Measurements from ENCODE around the gene SMARCD1.
A peak's percentile ranks its signal among the peaks of the same experiment; 100 is the strongest.

The SMARCD1 gene

DNA sequence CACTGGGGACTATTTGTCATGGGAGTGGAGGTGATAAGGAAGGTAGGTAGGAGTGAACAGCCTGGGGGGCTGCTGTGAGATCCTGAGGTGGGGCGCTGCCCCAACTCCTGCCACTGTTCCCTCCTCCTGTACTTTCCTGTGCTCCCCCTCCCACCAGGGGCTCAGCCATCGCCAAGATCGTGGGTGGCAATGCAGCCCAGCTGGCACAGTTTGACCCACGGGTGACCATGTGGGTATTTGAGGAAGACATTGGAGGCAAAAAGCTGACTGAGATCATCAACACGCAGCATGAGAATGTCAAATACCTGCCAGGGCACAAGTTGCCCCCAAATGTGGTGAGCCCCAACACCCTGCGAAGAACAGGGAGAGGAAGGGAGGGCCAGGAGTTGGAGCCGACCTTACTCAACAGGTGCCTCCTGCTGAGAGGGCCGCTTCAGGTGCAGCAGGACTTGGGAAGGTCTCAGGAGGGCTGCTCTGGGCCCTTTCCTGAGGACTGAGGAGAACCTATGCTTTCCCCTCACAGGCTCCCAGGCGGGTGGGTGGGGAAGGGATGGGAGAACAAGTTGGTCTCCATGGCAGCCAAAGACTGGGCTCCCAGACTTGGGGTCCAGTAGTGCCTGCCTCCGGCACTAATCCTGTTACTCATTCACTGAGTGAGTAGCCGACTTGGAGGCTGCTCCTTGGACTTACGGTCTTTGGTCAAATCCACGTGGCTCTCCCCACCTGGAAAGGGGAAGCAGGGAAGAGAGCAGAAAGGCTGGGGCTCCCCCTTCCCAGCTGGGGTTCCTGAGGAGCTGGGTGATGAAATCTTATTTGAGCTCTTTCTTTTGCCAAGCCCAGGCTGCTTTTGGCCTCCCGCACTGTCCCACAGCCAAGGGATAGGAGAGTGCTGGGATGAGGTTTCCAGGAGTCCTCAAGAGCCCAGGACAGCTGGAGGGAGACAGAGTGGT lies 19.6 kb downstream of the SMARCD1 start:
- no peak for DNase-seq (ENCODE audit: low spot score)

DNA sequence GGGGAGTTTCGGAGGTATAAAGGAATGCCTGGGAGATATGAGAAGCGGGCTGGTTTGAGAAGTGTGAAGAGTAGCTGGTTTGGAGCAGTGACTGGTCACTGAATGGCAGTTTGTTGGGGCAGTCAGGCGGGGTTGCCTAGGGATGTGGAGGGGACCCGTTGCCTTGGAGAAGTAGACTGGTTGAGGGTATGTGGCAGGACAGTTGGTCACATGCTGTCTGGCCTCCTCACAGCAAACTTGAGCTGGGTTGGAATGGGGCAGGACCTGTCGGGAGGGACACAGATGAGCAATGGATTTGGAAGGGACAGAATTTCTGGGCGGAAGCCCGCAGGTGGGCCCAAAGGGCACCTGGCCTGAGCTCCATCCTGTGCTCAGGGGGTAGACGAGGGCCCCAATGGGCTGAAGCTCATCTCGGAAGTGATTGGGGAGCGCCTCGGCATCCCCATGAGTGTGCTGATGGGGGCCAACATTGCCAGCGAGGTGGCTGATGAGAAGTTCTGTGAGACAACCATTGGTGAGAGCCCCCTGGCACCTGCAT lies 20.8 kb downstream of the SMARCD1 start:
- DNase-seq (ENCODE audit: low spot score), result no peak

DNA sequence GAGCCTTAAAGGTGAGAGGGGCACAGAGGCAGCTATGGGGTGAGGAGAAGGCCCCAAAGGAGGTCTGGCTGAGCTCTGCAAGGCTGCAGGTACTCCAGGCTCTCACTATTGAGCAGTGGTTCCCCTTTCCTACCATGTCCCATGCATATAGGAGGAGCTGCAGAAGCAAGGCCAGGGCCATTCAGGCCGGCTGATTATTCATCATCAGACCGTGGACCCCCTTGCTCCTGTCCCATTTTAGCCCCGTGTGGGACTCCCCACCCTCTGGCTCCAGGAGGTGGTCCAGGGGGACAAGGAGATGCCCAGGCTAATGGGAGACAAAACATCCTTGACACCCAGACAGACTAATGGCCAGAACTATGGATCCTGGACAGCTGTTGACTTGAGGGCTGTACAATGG lies 21.8 kb downstream of the SMARCD1 start:
- DNase-seq (ENCODE audit: low spot score), result no peak

DNA sequence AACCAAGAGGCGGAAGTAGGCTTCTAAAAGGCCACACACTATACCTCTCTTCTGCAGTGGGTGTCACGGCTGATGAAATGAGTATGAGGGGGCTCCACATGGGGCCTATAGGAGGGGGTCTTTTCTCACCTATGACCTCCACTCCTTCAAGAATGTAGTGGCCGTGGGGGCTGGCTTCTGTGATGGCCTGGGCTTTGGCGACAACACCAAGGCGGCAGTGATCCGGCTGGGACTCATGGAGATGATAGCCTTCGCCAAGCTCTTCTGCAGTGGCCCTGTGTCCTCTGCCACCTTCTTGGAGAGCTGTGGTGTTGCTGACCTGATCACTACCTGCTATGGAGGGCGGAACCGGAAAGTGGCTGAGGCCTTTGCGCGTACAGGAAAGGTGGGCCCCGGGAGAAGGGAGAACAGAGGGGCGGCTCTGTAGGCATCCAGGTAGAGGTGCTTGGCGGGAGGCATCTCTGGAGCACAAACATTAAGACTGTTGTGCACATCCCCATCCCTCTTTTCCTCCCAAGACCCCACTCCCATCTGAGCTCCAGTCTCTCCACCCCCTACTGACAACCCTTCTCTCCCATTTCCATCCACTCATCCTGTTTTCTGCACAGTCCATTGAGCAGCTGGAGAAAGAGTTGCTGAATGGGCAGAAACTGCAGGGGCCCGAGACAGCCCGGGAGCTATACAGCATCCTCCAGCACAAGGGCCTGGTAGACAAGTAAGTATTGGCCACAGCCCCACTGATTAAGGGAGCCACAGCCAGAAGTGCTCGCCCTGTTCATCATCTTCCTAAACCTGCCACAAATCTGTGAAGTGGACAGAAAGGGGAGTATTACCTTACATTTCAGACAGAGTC lies 22.5 kb downstream of the SMARCD1 start:
- no peak for DNase-seq (ENCODE audit: low spot score)

DNA sequence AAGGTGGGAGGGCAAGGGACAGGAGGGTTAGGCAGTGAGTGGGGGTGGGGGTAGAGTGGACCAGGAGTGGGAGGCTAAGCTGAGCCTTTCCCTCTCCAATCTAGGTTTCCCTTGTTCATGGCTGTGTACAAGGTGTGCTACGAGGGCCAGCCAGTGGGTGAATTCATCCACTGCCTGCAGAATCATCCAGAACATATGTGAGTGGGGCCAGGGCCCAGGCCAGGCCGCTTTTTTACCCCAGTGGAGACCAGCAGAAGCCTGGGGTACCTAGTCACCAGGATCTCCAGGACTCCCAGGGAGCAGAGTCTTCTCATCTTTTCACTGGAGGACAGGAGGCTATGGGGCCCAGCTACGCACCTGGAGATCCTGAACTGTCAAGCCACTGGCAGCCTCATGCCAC lies 24.2 kb downstream of the SMARCD1 start:
- DNase-seq (ENCODE audit: low spot score), result no peak

DNA sequence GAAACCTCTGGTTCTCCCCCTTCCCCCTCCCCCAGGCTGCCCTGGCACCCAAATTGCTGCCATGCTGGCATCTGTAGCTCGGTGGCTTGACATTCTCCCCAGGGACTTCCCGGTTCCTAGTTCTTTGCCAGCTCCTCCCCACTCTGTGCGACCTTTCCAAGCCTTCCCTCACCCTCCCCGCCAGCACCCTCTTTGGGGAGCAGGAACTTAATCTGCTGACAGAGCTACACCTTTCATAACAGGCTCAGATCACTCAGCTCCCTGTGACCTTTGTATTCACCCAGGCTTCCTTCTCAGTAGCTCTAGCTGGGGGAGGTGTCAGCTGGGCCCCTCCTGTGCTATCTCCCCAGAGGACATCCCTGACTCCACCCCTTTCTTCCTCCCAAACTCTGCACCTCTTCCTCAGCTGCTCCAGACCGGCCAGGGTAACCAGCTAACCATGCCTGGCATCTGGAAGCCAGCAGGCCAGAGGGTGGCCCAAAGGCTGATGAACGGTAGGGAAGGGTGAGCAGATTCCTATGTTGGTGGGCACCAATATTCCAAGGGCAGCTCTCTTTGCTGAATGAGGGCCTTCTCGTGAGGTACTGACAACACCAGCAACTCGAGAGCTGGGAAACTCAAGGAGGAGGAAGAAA lies 25.1 kb downstream of the SMARCD1 start:
- DNase-seq (ENCODE audit: low spot score), result peak; percentile 76

DNA sequence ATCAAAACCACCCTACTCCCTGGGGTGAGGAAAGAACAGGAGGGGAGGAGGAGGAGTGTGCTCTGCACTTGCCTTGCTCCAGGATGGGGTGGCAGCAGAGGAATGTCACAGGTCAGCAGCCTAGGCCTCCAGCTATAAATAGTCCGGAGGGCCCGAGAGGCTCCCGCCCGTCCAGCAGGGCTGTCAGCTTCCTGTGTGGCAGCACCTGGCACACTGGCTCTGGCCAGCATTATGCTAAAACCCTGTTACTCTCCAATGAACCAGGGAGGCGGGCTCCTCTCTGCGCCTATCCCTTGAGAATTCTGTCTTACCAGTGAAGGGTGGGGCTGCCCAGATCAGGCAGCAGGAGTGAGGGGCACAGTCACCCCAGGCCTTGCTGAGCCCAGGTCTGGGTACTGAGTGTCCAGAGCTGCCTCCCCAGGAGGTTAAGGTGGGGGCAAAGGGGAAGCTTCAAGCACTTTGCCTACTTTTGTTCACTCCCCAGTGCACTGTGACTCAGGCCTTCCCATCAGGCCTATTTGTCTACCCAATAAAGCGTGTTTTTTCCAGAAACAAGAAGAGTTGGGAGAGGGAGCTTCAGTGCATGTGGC lies 25.7 kb downstream of the SMARCD1 start:
- DNase-seq (ENCODE audit: low spot score), result peak; percentile 71

DNA sequence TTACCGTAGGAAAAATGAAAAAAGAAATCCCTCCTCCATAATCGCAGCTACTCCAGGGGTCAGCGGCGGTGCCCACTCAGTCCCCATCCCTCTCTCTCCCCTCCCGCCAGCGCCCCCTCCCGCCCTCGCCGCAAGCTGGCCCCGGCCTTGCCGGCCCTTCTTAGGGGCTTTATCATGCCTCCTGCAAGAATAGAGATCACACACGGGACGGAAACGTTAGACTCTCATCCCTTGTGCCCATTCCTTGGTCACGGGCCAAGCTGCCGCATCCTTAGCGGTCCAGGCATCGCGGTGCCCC lies 26.2 kb downstream of the SMARCD1 start:
- no peak for DNase-seq (ENCODE audit: low spot score)

DNA sequence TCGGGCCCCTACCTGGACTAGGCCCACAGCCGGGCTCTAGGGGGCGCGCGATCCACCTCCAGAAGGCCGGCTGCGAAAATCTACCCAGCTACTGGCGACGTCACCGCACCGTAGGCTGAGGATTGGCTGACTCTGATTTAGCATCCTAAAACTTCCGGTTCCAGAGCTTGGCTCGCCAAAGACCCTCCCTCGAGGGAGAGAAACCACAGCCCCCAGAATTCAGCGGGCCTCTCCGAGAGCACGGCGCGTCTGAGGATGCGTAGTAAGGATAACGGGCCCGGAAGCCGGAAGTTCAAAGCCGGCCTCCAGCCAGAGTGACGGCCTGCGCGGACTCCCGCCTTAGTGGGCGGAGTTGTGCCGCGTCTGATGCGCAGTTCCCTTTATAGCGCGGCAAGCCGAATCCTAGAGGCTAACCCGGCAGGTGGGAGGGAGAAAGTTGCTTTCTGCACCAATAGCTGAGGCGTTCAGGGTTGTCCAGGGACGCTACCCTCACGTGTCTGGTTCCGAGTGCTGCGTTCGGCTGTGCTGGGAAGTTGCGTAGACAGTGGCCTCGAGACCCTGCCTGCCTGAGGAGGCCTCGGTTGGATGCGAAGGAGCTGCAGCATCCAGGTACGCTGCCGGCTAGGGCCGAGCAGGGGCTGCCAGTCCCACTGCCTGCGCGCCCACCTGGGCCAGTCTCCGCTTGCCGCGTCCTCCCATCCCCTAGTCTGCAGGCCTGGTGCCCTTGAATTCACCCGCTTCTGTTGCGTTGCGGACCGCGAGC lies 26.7 kb downstream of the SMARCD1 start, which contains the start of gene COX14:
Gene COX14 (plus strand): TSS at position 544 of the 763 bp plus-strand sequence. CDS start 7,808 bp downstream, outside the sequence.
- peak; percentile 94 for DNase-seq (ENCODE audit: low spot score)

DNA sequence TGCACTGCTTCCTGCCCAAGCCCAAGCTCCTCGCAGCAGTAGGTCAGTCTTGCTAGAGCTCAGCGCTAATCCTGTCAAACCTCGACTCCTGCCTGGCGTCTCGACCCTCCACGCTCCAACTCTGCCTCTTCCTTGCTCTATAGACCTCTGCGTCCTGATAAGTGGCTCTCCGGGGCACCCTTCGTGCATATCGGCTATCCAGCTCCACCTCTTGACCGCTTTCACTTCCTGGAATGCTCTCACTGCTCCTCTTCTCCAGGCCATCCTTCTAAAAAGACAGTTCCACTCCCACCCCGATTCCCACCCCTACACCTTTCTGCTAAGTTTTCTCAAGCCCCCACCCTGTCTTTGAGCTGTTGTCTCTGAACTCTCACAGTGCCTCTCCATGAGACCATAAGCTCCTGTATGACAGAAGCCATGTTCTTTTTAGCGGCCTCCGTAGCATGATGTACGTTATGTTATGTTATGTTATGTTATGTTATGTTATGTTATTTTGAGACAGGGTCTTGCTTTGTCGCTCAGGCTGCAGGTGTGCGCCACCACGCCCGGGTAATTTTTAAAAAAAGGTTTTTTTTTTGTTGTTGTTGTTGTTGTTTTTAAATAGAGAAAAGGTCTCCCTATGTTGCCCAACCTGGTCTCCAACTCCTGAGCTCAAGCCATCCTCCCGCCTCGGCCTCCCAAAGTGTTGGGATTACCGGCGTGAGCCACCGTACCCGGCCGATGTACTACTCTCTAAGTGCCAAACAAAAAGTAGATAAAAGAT lies 27.5 kb downstream of the SMARCD1 start:
- DNase-seq (ENCODE audit: low spot score), result peak; percentile 36

DNA sequence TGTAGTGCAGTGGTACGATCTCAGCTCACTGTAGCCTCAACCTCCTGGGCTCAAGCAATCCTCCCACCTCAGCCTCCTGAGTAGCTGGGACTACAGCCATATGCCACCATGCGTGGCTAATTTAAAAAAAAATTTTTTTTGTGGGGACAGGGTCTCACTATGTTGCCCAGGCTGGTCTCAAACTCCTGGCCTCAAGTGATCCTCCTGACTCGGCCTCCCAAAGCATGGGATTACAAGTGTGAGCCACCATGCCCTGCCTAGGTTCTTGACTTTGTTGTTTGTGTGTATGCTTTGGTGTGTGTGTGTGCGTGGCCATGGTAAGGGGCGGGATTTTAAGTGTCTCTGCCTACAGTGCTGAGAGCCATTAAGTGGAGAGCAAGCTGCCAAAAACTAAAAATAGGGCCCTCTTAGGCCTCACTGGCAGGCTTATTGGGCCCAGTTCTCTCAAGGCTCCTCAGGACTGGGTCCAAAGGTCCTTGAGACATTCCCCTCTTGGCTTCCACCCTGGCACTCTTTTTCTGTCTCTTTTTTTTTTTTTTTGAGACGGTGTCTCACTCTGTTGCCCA lies 32.0 kb downstream of the SMARCD1 start:
- no peak for DNase-seq (ENCODE audit: low spot score)

DNA sequence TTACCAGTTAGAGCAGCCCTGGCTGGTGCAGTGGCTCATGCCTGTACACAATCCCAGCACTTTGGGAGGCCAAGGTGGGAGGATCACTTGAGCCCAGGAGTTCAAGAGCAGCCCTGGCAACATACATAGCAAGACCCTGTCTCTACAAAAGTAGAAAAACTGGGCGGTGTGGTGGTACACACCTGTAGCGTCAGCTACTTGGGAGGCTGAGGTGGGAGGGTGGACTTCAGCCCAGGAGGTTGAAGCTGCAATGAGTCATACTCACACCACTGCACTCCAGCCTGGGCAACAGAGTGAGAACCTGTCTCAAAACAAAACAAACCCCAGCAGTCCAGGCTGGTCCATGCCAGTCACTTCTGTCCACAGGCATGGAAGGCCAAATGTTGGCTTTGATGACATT lies 34.2 kb downstream of the SMARCD1 start:
- no peak for DNase-seq (ENCODE audit: low spot score)

DNA sequence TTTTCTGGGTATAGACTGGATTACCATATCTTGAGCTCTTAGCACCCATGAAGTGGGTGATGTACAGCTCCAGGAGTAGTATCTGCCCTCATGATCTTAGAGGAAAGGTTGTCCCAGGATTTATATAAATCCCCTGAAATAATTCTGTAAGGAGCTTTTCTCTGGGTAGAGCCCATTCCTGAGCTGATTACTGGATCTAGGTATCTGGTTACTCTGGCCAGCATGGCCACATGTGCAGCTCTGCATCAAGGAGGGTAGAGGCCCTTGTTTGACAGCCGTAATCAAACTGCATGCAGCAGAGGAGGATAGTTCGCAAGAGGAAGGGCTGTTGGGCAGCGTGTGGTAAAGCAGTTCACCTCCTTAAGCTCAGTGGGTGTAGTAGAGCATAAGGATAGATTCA lies 35.4 kb downstream of the SMARCD1 start:
- no peak for DNase-seq (ENCODE audit: low spot score)

DNA sequence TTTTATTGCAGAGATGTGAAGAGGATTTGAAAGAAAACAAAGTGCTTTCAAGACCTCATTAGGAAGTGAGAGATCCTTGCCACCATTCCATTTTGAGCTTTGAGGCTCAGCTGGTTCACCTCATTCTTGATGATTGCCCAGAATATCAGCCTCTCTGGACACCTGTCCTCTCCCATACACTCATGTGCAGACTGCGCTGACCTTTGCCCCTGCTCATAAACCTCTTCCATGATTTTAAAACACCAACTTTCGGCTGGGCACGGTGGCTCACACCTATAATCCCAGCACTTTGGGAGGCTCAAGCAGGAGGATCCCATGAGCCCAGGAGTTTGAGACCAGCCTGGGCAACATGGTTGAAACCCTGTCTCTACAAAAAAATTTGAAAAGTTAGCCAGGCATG lies 35.8 kb downstream of the SMARCD1 start:
- DNase-seq (ENCODE audit: low spot score), result no peak

DNA sequence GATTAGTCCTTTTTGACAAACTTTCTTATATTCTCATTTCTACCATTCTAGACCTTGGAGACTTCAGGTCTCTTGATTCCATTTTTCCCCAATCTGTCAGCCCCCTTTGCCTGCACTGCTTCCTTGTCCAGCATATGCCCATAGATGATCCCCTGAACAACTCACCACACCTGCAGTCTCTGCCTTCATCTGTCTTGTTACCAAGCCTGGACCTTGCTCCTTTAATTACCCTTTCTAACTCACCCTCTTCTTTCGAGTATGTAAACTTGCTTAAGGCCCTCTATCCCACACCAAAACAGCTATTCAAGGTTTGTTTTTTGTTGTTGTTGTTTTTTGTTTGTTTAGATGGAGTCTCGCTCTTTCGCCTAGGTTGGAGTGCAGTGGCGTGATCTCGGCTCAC lies 36.5 kb downstream of the SMARCD1 start:
- DNase-seq (ENCODE audit: low spot score), result no peak

DNA sequence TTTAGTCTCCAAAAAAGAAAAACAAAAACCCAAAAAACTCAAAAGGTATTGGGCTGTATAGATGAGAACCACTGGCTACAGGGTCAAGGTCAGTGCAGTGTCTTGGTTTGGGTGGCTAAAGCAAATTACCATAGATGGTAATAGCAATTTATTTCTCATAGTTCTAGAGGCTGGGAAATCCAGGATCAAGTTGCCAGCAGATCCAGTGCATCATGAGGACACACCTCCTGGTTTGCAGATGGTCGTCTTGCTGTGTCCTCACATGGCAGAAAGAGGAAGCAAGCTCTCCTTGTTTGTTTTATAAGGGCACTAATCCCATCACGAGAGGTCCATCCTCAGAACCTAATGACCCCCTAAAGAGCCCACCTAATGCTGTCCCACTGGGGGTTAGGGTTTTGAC lies 38.1 kb downstream of the SMARCD1 start:
- no peak for DNase-seq (ENCODE audit: low spot score)

DNA sequence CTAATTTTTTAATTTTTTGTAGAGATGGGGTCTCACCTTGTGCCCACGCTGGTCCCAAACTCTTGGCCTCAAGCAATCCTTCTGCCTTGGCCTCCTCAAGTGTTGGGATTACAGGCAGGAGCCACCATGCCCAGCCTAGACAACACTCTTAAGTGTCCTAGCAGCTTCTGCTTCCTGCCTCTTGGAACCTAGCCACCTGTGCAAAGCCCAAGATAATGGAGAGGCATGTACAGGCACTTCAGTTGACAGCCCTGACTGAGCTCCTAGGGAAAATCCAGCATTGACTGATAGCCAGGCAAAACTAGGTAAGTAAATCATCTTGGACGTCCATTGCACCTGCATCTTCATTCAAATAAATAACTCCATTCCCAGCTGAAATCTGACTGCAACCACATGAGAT lies 42.4 kb downstream of the SMARCD1 start:
- no peak for DNase-seq (ENCODE audit: low spot score)

DNA sequence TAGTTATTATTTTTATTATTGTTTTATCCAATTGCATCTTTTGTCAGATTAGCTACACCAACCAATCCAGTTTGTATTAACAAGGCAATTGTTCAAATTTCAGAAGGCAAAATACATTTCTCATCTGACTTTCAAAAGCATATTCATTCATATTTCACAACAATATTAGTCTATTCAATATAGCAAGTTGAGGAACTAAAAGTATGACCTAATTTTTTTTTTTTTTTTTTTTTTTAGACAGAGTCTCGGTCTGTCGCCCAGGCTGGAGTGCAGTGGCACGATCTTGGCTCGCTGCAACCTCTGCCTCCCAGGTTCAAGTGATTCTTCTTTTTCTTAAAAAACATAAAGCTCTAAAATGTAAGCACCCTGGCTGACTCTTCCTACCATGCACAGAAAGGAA lies 44.1 kb downstream of the SMARCD1 start:
- no peak for DNase-seq (ENCODE audit: low spot score)

DNA sequence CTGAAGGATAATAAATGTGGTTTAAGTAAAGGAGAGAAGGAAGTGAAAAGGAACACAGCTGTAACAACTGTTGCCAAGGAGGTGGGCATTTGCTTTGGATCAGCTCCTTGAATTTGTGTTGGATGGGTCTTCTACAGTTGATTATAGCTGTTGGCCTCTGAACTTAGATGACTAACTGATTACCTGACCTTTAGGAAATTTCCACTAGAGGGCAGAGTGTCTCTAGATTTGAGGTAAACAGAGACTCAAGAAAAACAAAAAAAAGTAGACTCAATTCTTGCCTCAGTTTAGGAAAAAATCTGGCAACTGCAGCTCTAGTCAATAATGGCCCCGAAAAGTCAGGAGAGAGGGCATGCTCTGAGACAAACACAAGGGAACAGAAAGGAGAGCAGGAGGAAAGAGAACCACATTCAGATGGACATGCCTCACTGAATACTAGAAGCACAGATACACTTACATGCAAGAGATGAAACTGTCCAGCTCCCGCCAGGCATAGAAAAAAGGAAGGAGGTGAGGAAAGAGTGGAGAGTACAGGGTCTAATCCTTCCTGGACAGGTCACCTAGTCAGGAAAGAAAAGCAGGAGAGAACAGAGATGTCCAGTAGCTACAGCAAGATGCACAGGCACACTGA lies 47.5 kb downstream of the SMARCD1 start:
- no peak for DNase-seq (ENCODE audit: low spot score)

DNA sequence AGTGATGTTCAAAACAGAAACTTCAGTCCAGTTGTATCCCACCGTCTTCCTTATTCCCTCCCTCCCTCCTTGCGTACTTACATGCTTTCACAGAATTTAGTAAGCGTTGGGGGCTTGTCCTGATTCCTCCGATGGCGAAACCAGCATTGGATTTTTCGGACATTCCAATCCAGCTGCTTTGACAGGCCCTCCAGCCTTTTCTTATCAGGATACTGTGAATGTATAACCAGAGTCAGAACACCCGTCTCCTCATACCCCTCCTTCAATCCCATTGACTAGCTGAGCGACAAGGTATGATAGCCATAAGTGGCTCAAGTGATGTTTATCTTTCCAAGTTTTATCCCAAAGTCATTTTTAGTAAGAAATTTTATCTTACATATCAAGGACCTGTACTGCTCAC lies 57.9 kb downstream of the SMARCD1 start:
- DNase-seq (ENCODE audit: low spot score), result peak; percentile 68
